B cell (primary cell): ENCODE results near the gene CHST1. TPM values are rescaled to one million over a fixed set of nuclear protein-coding genes. Genes with fewer than 3 reads are reported as not detected.

Source experiments
- ATAC-seq: fragments of 200-7000 bp; cut with Tn5 transposase; one replicate; pipeline ENCODE4 v1.10.0; 2021; ENCODE audit warnings: low read depth, mild to moderate bottlenecking, moderate number of reproducible peaks, moderate library complexity
- CTCF ChIA-PET: fragments of 350-600 bp; sonication (Branson Sonifier 250); formaldehyde crosslinking; loops from one replicate; lab custom pipeline; 2021; ENCODE audit warnings: antibody characterized with exemption, inconsistent platforms; lab: Charles Lee
- POLR2A ChIA-PET: fragments of 350-600 bp; sonication (Branson Sonifier 250); formaldehyde crosslinking; loops from one replicate; lab custom pipeline; 2021; ENCODE audit warnings: antibody characterized with exemption; lab: Charles Lee
- DNase-seq: peaks from one replicate; pipeline ENCODE4 v3.0.0; 2013
- H2AFZ ChIP-seq: 2 replicates; pipeline ENCODE4 v1.6.1; 2012; ENCODE audit warnings: mild to moderate bottlenecking, low read depth, low read length; ENCODE audit not compliant: insufficient read depth, poor library complexity, severe bottlenecking
- H3K27ac ChIP-seq, 2 donors: 1 replicate in 1 of 2; 2 replicates in 1 of 2; pipeline ENCODE4 v1.5.1; 2012 to 2013; ENCODE audit warnings: low read length in 2 of 2, mild to moderate bottlenecking in 2 of 2, moderate library complexity in 1 of 2
- H3K27me3 ChIP-seq, 4 experiments: fragments of 200-600 bp in 1 of 4; sonication (generic) in 1 of 4; replicated peaks in 1 of 4; 1 replicate in 2 of 4; 2 replicates in 2 of 4; pipeline versions ENCODE4 v1.6.1 to v1.7.0; 2013 to 2016; ENCODE audit warnings: low read length in 3 of 4, mild to moderate bottlenecking in 2 of 4, mixed read lengths in 1 of 4, moderate library complexity in 1 of 4; ENCODE audit not compliant: insufficient read depth in 4 of 4, control insufficient read depth in 3 of 4; ENCODE audit errors: control extremely low read depth in 1 of 4
- H3K36me3 ChIP-seq, 2 experiments: replicated peaks in 1 of 2; 1 replicate in 1 of 2; 2 replicates in 1 of 2; pipeline versions ENCODE4 v1.6.1 to v1.7.1; 2013; ENCODE audit warnings: low read length in 1 of 2; ENCODE audit not compliant: insufficient read depth in 2 of 2, control insufficient read depth in 1 of 2; ENCODE audit errors: control extremely low read depth in 1 of 2, extremely low read depth in 1 of 2
- H3K4me1 ChIP-seq, 2 donors: fragments of 200-600 bp in 1 of 2; sonication (generic) in 1 of 2; 1 replicate in 1 of 2; 2 replicates in 1 of 2; pipeline versions ENCODE4 v1.5.1 to v1.6.1; 2013 to 2017; ENCODE audit warnings: low read length in 2 of 2; ENCODE audit not compliant: control insufficient read depth in 2 of 2, insufficient read depth in 2 of 2
- H3K4me2 ChIP-seq: replicated peaks from 2 replicates; pipeline ENCODE3; 2012; ENCODE audit warnings: mild to moderate bottlenecking, low read depth, low read length; ENCODE audit not compliant: poor library complexity, severe bottlenecking
- H3K4me3 ChIP-seq, 5 experiments: fragments of 200-600 bp in 1 of 5; sonication (generic) in 1 of 5; 1 replicate in 3 of 5; 2 replicates in 2 of 5; pipeline versions ENCODE4 v1.5.1 to v1.7.0; 2011 to 2016; ENCODE audit warnings: low read length in 4 of 5, mild to moderate bottlenecking in 4 of 5, low read depth in 2 of 5, control low read depth in 1 of 5, moderate library complexity in 1 of 5; ENCODE audit not compliant: insufficient read depth in 1 of 5; ENCODE audit errors: control extremely low read depth in 1 of 5, extremely low read depth in 1 of 5
- H3K79me2 ChIP-seq: fragments of 200-600 bp; sonication (generic); one replicate; pipeline ENCODE4 v1.6.0; 2016; ENCODE audit warnings: low read length; ENCODE audit not compliant: control insufficient read depth, insufficient read depth
- H3K9ac ChIP-seq: fragments of 200-600 bp; sonication (generic); 2 replicates; pipeline ENCODE4 v1.6.1; 2017; ENCODE audit warnings: mild to moderate bottlenecking, low read length, moderate library complexity
- H3K9me3 ChIP-seq, 3 donors: one replicate each; pipeline versions ENCODE4 v1.6.1 to v1.7.1; 2013; ENCODE audit warnings: low read length in 2 of 3; ENCODE audit not compliant: control insufficient read depth in 2 of 3, insufficient read depth in 1 of 3; ENCODE audit errors: control extremely low read depth in 1 of 3
- H4K20me1 ChIP-seq: 2 replicates; pipeline ENCODE4 v1.6.0; 2012; ENCODE audit warnings: mild to moderate bottlenecking, low read length; ENCODE audit not compliant: insufficient read depth, control insufficient read depth, poor library complexity, severe bottlenecking
- H3K27ac Mint-ChIP-seq: one replicate; pipeline ENCODE4 v1.8.0; 2021; ENCODE audit warnings: mixed read lengths
- H3K27me3 Mint-ChIP-seq: one replicate; pipeline ENCODE4 v1.8.0; 2021; ENCODE audit warnings: mixed read lengths
- H3K4me1 Mint-ChIP-seq: one replicate; pipeline ENCODE4 v1.8.0; 2021; ENCODE audit warnings: mixed read lengths
- H3K4me3 Mint-ChIP-seq: one replicate; pipeline ENCODE4 v1.8.0; 2021; ENCODE audit warnings: mixed read lengths
- H3K9me3 Mint-ChIP-seq: one replicate; pipeline ENCODE4 v1.8.0; 2022; ENCODE audit warnings: mixed read lengths; ENCODE audit not compliant: insufficient read depth
- CTCF ChIP-seq: fragments of 200-600 bp; IDR thresholded peaks from one replicate; pipeline ENCODE4 v1.8.0; 2022; ENCODE audit warnings: antibody characterized with exemption, mild to moderate bottlenecking
- EZH2 ChIP-seq: IDR thresholded peaks from 2 replicates; pipeline ENCODE4 v1.6.1; 2012; ENCODE audit warnings: borderline replicate concordance, low read depth, mild to moderate bottlenecking, moderate library complexity, low read length; ENCODE audit not compliant: insufficient read depth, poor library complexity, severe bottlenecking
- WGBS: methylation state at CpG from one replicate; pipeline ENCODE4 v1.1.5; 2013; ENCODE audit warnings: missing lambda C conversion rate; ENCODE audit not compliant: insufficient coverage; 5-methylcytosine and 5-hydroxymethylcytosine counted together
- intact Hi-C: fragments of 100-400 bp; cut with micrococcal nuclease; formaldehyde crosslinking; loops from one replicate; pipeline ENCODE4 v1.10.0; 2022
- polyA plus RNA-seq: library from polyadenylated mRNA; depleted of rRNA; stranded (reverse); fragments of >200 nt; gene quantifications from 2 replicates; pipeline ENCODE4 v1.2.3, GENCODE V29; 2012
- total RNA-seq, 2 donors: library from RNA; stranded (reverse); fragments of 120-200 nt in 1 of 2; gene quantifications; 1 replicate in 1 of 2; 2 replicates in 1 of 2; pipeline versions ENCODE4 v1.2.3 to v1.2.4, GENCODE V29; 2013 to 2022

The CHST1 gene
- total and polyA plus RNA-seq, 2 donors (not counting 1 experiment from before 2014, with no cell fraction given): not detected

GRCh38 chr11:45666648-45667642 is 1.5 kb upstream of the CHST1 start:
- H3K9me3 Mint-ChIP-seq: no peaks in the 10 kb centered on the region
- H3K27ac Mint-ChIP-seq: no peak overlapping the region
- ChIA-PET POLR2A (no interaction called here), CTCF (interaction anchor here (0.7 kb wide), 1 partner anchor 12 kb away, joined by 4 read pairs; no protein-coding TSS in a partner anchor)
- Histone ChIP-seq H2AFZ (no peak overlapping the region), H3K9ac (no peak overlapping the region), H3K27ac (no peak overlapping the region), H3K4me3 (no peak overlapping the region), H3K27me3 (peaks cover 0 to 52% (median 17%) of the 10 kb centered on the region in 4 experiments), H3K36me3 (no peaks in the 10 kb centered on the region), H3K79me2 (no peaks in the 10 kb centered on the region), H3K4me2 (no peak overlapping the region), H4K20me1 (no peaks in the 10 kb centered on the region), H3K9me3 (no peaks in the 10 kb centered on the region), H3K4me1 (peaks cover 8 to 11% of the 10 kb centered on the region in 2 donors)
- TF ChIP-seq CTCF (no peak), EZH2 (no peak)
- peaks cover 53% of the 10 kb centered on the region for H3K27me3 Mint-ChIP-seq
- ATAC-seq (no peak), DNase-seq (no peak)
- H3K4me3 Mint-ChIP-seq: peak overlapping the region; percentile 73
- intact Hi-C loops: no loop called here
- 80% methylated on average over 10 of the region's 12 CpGs for WGBS
- H3K4me1 Mint-ChIP-seq: peaks cover 7% of the 10 kb centered on the region
